Measurements from ENCODE around the gene CCPG1.
"Not testable (repeated sequence)": the region's sequence is repeated elsewhere in the genome, so short reads cannot be mapped to it uniquely, and the experiment has no call there.

GRCh38 chr15:55443141-55443540 is 35.0 kb upstream of the CCPG1 start:
- not testable (repeated sequence) for TF ChIP-seq CTCF (IDR thresholded peaks at IDR 0.05; ENCODE audit: low read depth, low read length); EZH2phosphoT487 (IDR thresholded peaks at IDR 0.05; ENCODE audit: low read depth)

Measured in OCI-LY3 (cell line).